HepG2 (cell line): ENCODE measurements around the gene PRKG1. TPM values are rescaled to one million over a fixed set of nuclear protein-coding genes. Genes with fewer than 3 reads are reported as not detected.

Source experiments
- ATAC-seq: fragments of 200-7000 bp; cut with Tn5 transposase; 3 replicates; pipeline ENCODE4 v1.9.1; 2020; ENCODE audit warnings: mild to moderate bottlenecking, moderate library complexity
- BruUV-seq: library from RNA; stranded (reverse); fragments of 400-500 nt; replicated peaks from 2 replicates; lab custom pipeline; 2021; lab: Mats Ljungman, UMichigan
- CTCF ChIA-PET: fragments of 300-600 bp; formaldehyde crosslinking; extraction: SDS; loops from one replicate; lab custom pipeline; 2021; ENCODE audit warnings: low total read pairs, inconsistent platforms, low intra/inter-chr PET ratio; lab: Yijun Ruan, JAX
- POLR2A ChIA-PET: fragments of 350-600 bp; sonication (Branson Sonifier 250); formaldehyde crosslinking; loops from one replicate; lab custom pipeline; 2020; ENCODE audit warnings: antibody characterized with exemption, inconsistent platforms; lab: Yijun Ruan, JAX
- DNase-seq: peaks from one replicate; pipeline ENCODE4 v3.0.0-alpha.2; 2015; ENCODE audit warnings: low spot score
- FAIRE-seq: peaks from 3 replicates; lab custom pipeline; 2011; peaks lifted over from hg19 to GRCh38; lab: Jason Lieb, UNC
- H2AFZ ChIP-seq: one replicate; pipeline ENCODE4 v1.6.1; 2011; ENCODE audit warnings: low read length, inconsistent platforms
- H3K27ac ChIP-seq: fragments of 300-600 bp; 3 replicates; pipeline ENCODE4 v1.8.0; 2011; ENCODE audit warnings: mixed run types, mild to moderate bottlenecking, mixed read lengths, low read length, inconsistent platforms; ENCODE audit not compliant: insufficient read depth; ENCODE audit errors: extremely low read length
- H3K27me3 ChIP-seq, 2 experiments: fragments of 200-600 bp in 1 of 2; 2 replicates in 1 of 2; 3 replicates in 1 of 2; pipeline versions ENCODE4 v1.6.0 to v1.8.0; 2011; ENCODE audit warnings: low read length in 2 of 2, mild to moderate bottlenecking in 2 of 2, moderate library complexity in 2 of 2, inconsistent platforms in 1 of 2; ENCODE audit not compliant: insufficient read depth in 2 of 2, control insufficient read depth in 1 of 2
- H3K36me3 ChIP-seq, 2 experiments: fragments of 200-600 bp in 1 of 2; replicated peaks in 1 of 2; 2 replicates in 1 of 2; 3 replicates in 1 of 2; pipeline versions ENCODE4 v1.5.1 to v1.8.0; 2011; ENCODE audit warnings: low read length in 2 of 2, inconsistent platforms in 1 of 2; ENCODE audit not compliant: insufficient read depth in 2 of 2, control insufficient read depth in 1 of 2
- H3K4me1 ChIP-seq: 2 replicates; pipeline ENCODE4 v1.5.1; 2012; ENCODE audit warnings: low read length, inconsistent platforms; ENCODE audit not compliant: insufficient read depth
- H3K4me2 ChIP-seq: 2 replicates; pipeline ENCODE4 v1.6.0; 2011; ENCODE audit warnings: low read depth, low read length, inconsistent platforms
- H3K4me3 ChIP-seq, 3 experiments: fragments of 200-600 bp in 1 of 3; sonication (generic), shearing (Covaris generic) in 1 of 3; replicated peaks in 1 of 3; 2 replicates each; pipeline ENCODE4 v1.5.1; 2011 to 2016; ENCODE audit warnings: low read length in 3 of 3, inconsistent platforms in 2 of 3, low read depth in 2 of 3, mild to moderate bottlenecking in 2 of 3, control low read depth in 1 of 3, mixed read lengths in 1 of 3; ENCODE audit not compliant: insufficient read depth in 1 of 3
- H3K79me2 ChIP-seq: one replicate; pipeline ENCODE4 v1.6.1; 2011; ENCODE audit warnings: low read length, inconsistent platforms; ENCODE audit not compliant: insufficient read depth
- H3K9ac ChIP-seq: 2 replicates; pipeline ENCODE4 v1.6.0; 2011; ENCODE audit warnings: mild to moderate bottlenecking, low read depth, low read length, inconsistent platforms; ENCODE audit not compliant: insufficient read depth
- H3K9me3 ChIP-seq: 2 replicates; pipeline ENCODE4 v1.5.1; 2012; ENCODE audit warnings: mild to moderate bottlenecking, low read length
- H4K20me1 ChIP-seq: 2 replicates; pipeline ENCODE4 v1.6.0; 2011; ENCODE audit warnings: inconsistent platforms, mild to moderate bottlenecking, low read length, moderate library complexity; ENCODE audit not compliant: insufficient read depth
- ETV5 ChIP-seq: IDR thresholded peaks from 2 replicates; pipeline ENCODE4 v1.6.1; 2018; ENCODE audit warnings: missing biosample characterization, missing genetic modification reagents, inconsistent platforms, borderline replicate concordance
- IRF2 ChIP-seq: IDR thresholded peaks from 2 replicates; pipeline ENCODE4 v1.6.1; 2018; ENCODE audit warnings: missing genetic modification reagents, missing compliant biosample characterization
- NFYB ChIP-seq: sonication (generic); formaldehyde crosslinking; IDR thresholded peaks from 2 replicates; pipeline ENCODE4 v1.4.0; 2020; ENCODE audit warnings: missing genetic modification reagents
- REPIN1 ChIP-seq: sonication (generic); formaldehyde crosslinking; IDR thresholded peaks from 2 replicates; pipeline ENCODE4 v1.8.0; 2022; ENCODE audit warnings: missing genetic modification reagents, low read depth, mild to moderate bottlenecking, borderline replicate concordance
- SOX13 ChIP-seq, 3 experiments: fragments of 450-650 bp in 1 of 3; sonication (generic) in 1 of 3; formaldehyde crosslinking in 1 of 3; IDR thresholded peaks in 2 of 3; conservative IDR thresholded peaks in 1 of 3; 2 replicates each; pipeline versions ENCODE4 v1.5.0 to v1.6.1; 2016 to 2020; ENCODE audit warnings: antibody characterized with exemption in 1 of 3, mild to moderate bottlenecking in 1 of 3, missing compliant biosample characterization in 1 of 3, missing genetic modification reagents in 1 of 3, moderate library complexity in 1 of 3
- SOX5 ChIP-seq: IDR thresholded peaks from 2 replicates; pipeline ENCODE4 v1.6.1; 2016; ENCODE audit warnings: borderline replicate concordance
- ZBTB3 ChIP-seq: sonication (generic); formaldehyde crosslinking; IDR thresholded peaks from 2 replicates; pipeline ENCODE4 v1.4.0; 2020; ENCODE audit warnings: low read depth, mild to moderate bottlenecking, moderate library complexity, missing genetic modification reagents, borderline replicate concordance
- ZNF652 ChIP-seq: IDR thresholded peaks from 2 replicates; pipeline ENCODE4 v1.6.1; 2016; ENCODE audit warnings: low read depth, borderline replicate concordance
- ZNF747 ChIP-seq: sonication (generic); formaldehyde crosslinking; IDR thresholded peaks from 2 replicates; pipeline ENCODE4 v1.8.1; 2023; ENCODE audit warnings: missing genetic modification reagents, mild to moderate bottlenecking, borderline replicate concordance
- WGBS: methylation state at CpG from one replicate; pipeline ENCODE4 v1.1.6; 2017; ENCODE audit warnings: low lambda C conversion rate; 5-methylcytosine and 5-hydroxymethylcytosine counted together
- in situ Hi-C: cut with HindIII; loops from 2 replicates; pipeline ENCODE4 v1.10.0; 2017; ENCODE audit warnings: low pct_unique_long_range_greater_than_20kb; ENCODE audit not compliant: extremely low pct_ligation_motif_present
- intact Hi-C: fragments of 100-400 bp; cut with micrococcal nuclease; formaldehyde crosslinking; loops from one replicate; pipeline ENCODE4 v1.10.0; 2022; ENCODE audit not compliant: unreplicated experiment
- polyA plus RNA-seq, 8 experiments: library from polyadenylated mRNA; depleted of rRNA in 3 of 8; stranded (reverse) in 7 of 8; unstranded in 1 of 8; fragments of >200 nt; fragmentation: Illumina TruSeq in 4 of 8; extraction: Trizol in 4 of 8; gene quantifications; 2 replicates each; pipeline versions ENCODE4 v1.2.1 to v1.2.3, GENCODE V29; 2011 to 2016; ENCODE audit warnings: low read depth in 4 of 8, missing spikeins in 1 of 8, mixed read lengths in 1 of 8; ENCODE audit not compliant: insufficient read depth in 1 of 8
- total RNA-seq, 5 experiments: library from RNA; depleted of rRNA; stranded (reverse); fragments of >200 nt; fragmentation: Illumina TruSeq; extraction: Trizol; gene quantifications; 2 replicates each; pipeline ENCODE4 v1.2.3, GENCODE V29; 2016; ENCODE audit warnings: low read depth in 1 of 5
- TF ChIP-seq, protein P1 (sequence below): IDR thresholded peaks from 2 replicates; pipeline ENCODE4 v1.4.0; 2020; ENCODE audit warnings: mild to moderate bottlenecking, missing genetic modification reagents
- TF ChIP-seq, protein P2 (sequence below): sonication (generic); formaldehyde crosslinking; IDR thresholded peaks from 2 replicates; pipeline ENCODE4 v1.4.0; 2020; ENCODE audit warnings: mild to moderate bottlenecking, missing genetic modification reagents
- TF ChIP-seq, protein P3 (sequence below): sonication (generic); formaldehyde crosslinking; IDR thresholded peaks from 2 replicates; pipeline ENCODE4 v1.8.0; 2022; ENCODE audit warnings: mild to moderate bottlenecking, missing genetic modification reagents; ENCODE audit not compliant: insufficient replicate concordance
- TF ChIP-seq, protein P4 (sequence below): sonication (generic); formaldehyde crosslinking; conservative IDR thresholded peaks from 2 replicates; pipeline ENCODE4 v1.8.0; 2022; ENCODE audit warnings: low read depth, missing genetic modification reagents

The PRKG1 gene
- total and polyA plus RNA-seq, 2 of the 13 experiments (the other 11 are each of a cell fraction or from before 2014, with no cell fraction given) = 0.01 TPM; not detected in 1

DNA sequence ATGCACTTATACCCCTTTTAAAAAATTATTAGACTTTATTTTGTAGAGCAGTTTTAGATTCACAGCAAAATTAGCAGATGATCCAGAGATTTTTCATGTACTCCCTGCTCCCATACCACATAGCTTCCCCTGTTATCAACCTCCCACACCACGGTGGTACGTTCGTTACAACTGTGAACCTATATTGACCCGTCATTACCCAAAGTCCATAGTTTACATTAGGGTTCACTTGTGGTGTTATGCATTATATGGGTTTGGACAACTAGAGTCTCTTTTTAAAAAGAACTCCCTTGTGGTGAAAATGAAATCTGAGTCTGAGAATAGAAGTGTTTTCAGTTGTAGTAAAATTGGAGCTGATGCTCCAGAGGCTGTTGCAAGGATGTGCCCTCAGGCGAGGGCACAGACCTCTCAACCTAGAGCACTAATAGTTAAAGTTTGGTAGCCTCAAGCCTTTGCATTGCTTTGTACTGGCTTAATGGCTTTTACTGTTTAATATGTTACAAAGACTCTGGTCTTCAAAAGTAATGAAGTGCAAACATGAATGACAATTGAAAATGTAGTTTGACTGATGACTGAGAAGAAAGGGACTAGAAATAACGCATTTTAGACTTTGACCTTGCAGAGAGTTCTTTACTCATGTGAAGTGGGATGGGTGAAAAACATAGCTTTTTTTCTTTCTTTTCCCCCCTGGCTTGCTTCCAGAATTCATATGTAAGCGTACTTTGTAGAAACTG lies 655.7 kb downstream of the PRKG1 start:
- Histone ChIP-seq H3K4me3 (no peak overlapping the region), H3K27me3 (no peaks in the 10 kb centered on the region), H3K79me2 (no peaks in the 10 kb centered on the region), H3K27ac (no peak overlapping the region), H3K9ac (no peak overlapping the region), H3K9me3 (no peaks in the 10 kb centered on the region), H3K4me2 (no peak overlapping the region), H3K36me3 (no peaks in the 10 kb centered on the region), H4K20me1 (no peaks in the 10 kb centered on the region), H2AFZ (no peak overlapping the region), H3K4me1 (peaks cover 12% of the 10 kb centered on the region)
- in situ Hi-C loops (no loop called here), intact Hi-C loops (no loop called here)
- WGBS = under 1% methylated on average over 7 of the region's 7 CpGs
- DNase-seq (peak; percentile 48), ATAC-seq (peak; percentile 70), FAIRE-seq (no peak)
- BruUV-seq = no TSS peak
- CTCF ChIA-PET = no interaction called here
- POLR2A ChIA-PET = no interaction called here
- TF ChIP-seq ZBTB3 (CRISPR knock-in tag) = no peak
- no peak for TF ChIP-seq ETV5 (CRISPR knock-in tag)
- TF ChIP-seq NFYB (CRISPR knock-in tag) = no peak
- TF ChIP-seq SOX5 (CRISPR knock-in tag) = peak; percentile 75
- no peak for TF ChIP-seq ZNF747 (CRISPR knock-in tag)
- TF ChIP-seq, protein P1, sequence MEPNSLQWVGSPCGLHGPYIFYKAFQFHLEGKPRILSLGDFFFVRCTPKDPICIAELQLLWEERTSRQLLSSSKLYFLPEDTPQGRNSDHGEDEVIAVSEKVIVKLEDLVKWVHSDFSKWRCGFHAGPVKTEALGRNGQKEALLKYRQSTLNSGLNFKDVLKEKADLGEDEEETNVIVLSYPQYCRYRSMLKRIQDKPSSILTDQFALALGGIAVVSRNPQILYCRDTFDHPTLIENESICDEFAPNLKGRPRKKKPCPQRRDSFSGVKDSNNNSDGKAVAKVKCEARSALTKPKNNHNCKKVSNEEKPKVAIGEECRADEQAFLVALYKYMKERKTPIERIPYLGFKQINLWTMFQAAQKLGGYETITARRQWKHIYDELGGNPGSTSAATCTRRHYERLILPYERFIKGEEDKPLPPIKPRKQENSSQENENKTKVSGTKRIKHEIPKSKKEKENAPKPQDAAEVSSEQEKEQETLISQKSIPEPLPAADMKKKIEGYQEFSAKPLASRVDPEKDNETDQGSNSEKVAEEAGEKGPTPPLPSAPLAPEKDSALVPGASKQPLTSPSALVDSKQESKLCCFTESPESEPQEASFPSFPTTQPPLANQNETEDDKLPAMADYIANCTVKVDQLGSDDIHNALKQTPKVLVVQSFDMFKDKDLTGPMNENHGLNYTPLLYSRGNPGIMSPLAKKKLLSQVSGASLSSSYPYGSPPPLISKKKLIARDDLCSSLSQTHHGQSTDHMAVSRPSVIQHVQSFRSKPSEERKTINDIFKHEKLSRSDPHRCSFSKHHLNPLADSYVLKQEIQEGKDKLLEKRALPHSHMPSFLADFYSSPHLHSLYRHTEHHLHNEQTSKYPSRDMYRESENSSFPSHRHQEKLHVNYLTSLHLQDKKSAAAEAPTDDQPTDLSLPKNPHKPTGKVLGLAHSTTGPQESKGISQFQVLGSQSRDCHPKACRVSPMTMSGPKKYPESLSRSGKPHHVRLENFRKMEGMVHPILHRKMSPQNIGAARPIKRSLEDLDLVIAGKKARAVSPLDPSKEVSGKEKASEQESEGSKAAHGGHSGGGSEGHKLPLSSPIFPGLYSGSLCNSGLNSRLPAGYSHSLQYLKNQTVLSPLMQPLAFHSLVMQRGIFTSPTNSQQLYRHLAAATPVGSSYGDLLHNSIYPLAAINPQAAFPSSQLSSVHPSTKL = 0 out of 2 replicates have a peak, but pooled peaks have one; percentile 17
- no peak for TF ChIP-seq REPIN1 (CRISPR knock-in tag)
- TF ChIP-seq, protein P2, sequence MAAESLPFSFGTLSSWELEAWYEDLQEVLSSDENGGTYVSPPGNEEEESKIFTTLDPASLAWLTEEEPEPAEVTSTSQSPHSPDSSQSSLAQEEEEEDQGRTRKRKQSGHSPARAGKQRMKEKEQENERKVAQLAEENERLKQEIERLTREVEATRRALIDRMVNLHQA (CRISPR knock-in tag) = no peak
- TF ChIP-seq ZNF652 (CRISPR knock-in tag) = peak; percentile 35; the same call in 1 of the 2 replicates
- TF ChIP-seq IRF2 (CRISPR knock-in tag) = no peak
- TF ChIP-seq, protein P3, sequence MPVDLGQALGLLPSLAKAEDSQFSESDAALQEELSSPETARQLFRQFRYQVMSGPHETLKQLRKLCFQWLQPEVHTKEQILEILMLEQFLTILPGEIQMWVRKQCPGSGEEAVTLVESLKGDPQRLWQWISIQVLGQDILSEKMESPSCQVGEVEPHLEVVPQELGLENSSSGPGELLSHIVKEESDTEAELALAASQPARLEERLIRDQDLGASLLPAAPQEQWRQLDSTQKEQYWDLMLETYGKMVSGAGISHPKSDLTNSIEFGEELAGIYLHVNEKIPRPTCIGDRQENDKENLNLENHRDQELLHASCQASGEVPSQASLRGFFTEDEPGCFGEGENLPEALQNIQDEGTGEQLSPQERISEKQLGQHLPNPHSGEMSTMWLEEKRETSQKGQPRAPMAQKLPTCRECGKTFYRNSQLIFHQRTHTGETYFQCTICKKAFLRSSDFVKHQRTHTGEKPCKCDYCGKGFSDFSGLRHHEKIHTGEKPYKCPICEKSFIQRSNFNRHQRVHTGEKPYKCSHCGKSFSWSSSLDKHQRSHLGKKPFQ (CRISPR knock-in tag) = no peak
- TF ChIP-seq, protein P4, sequence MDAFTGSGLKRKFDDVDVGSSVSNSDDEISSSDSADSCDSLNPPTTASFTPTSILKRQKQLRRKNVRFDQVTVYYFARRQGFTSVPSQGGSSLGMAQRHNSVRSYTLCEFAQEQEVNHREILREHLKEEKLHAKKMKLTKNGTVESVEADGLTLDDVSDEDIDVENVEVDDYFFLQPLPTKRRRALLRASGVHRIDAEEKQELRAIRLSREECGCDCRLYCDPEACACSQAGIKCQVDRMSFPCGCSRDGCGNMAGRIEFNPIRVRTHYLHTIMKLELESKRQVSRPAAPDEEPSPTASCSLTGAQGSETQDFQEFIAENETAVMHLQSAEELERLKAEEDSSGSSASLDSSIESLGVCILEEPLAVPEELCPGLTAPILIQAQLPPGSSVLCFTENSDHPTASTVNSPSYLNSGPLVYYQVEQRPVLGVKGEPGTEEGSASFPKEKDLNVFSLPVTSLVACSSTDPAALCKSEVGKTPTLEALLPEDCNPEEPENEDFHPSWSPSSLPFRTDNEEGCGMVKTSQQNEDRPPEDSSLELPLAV (CRISPR knock-in tag) = no peak
- no peak for TF ChIP-seq SOX13 (IDR thresholded peaks at IDR 0.05)
- peak in 1 of 2 experiments; percentile 63; a peak in 2 of 4 replicates for TF ChIP-seq SOX13 (CRISPR knock-in tag; conservative IDR thresholded peaks at IDR 0.05 in 1 of 2, IDR thresholded peaks at IDR 0.05 in 1 of 2)
